ENCODE measurements around the gene NR3C2.

NR3C2 gene

GRCh38 chr4:148429206-148429605, 13.0 kb downstream of the NR3C2 start:
- Histone ChIP-seq H3K9ac (ENCODE audit: low read length) (no peak overlapping the region), H3F3A (ENCODE audit: insufficient read depth, low read length) (no peaks in the 10 kb centered on the region), H3K36me3 (ENCODE audit: insufficient read depth, low read length) (no peaks in the 10 kb centered on the region), H3K4me3 (ENCODE audit: low read depth, low read length, poor library complexity, severe bottlenecking) (no peak overlapping the region), H3K27me3 (ENCODE audit: insufficient read depth, low read length) (no peaks in the 10 kb centered on the region), H2AFZ (ENCODE audit: low read length) (no peak overlapping the region), H3K27ac (ENCODE audit: low read depth, low read length, poor library complexity, severe bottlenecking) (no peak overlapping the region), H3K79me2 (ENCODE audit: insufficient read depth, low read length) (peaks cover 26% of the 10 kb centered on the region), H3K9me2 (ENCODE audit: low read depth, low read length) (no peaks in the 10 kb centered on the region), H3K4me2 (ENCODE audit: low read length) (no peak overlapping the region), H3K9me3 (ENCODE audit: low read length) (no peaks in the 10 kb centered on the region), H4K20me1 (ENCODE audit: insufficient read depth, low read length) (no peaks in the 10 kb centered on the region), H3K4me1 (ENCODE audit: insufficient read depth, low read length, severe bottlenecking) (peaks cover 52% of the 10 kb centered on the region)
- TF ChIP-seq EZH2 (IDR thresholded peaks at IDR 0.05; ENCODE audit: borderline replicate concordance, low read length): no peak
- TF ChIP-seq, protein P1, sequence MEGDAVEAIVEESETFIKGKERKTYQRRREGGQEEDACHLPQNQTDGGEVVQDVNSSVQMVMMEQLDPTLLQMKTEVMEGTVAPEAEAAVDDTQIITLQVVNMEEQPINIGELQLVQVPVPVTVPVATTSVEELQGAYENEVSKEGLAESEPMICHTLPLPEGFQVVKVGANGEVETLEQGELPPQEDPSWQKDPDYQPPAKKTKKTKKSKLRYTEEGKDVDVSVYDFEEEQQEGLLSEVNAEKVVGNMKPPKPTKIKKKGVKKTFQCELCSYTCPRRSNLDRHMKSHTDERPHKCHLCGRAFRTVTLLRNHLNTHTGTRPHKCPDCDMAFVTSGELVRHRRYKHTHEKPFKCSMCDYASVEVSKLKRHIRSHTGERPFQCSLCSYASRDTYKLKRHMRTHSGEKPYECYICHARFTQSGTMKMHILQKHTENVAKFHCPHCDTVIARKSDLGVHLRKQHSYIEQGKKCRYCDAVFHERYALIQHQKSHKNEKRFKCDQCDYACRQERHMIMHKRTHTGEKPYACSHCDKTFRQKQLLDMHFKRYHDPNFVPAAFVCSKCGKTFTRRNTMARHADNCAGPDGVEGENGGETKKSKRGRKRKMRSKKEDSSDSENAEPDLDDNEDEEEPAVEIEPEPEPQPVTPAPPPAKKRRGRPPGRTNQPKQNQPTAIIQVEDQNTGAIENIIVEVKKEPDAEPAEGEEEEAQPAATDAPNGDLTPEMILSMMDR (IDR thresholded peaks at IDR 0.05; ENCODE audit: low read length): no peak

GRCh38 chr4:148426643-148427042, 15.6 kb downstream of the NR3C2 start:
- Histone ChIP-seq H3K4me3 (ENCODE audit: low read depth, low read length, poor library complexity, severe bottlenecking) (no peak overlapping the region), H4K20me1 (ENCODE audit: insufficient read depth, low read length) (no peaks in the 10 kb centered on the region), H3K27ac (ENCODE audit: low read depth, low read length, poor library complexity, severe bottlenecking) (no peak overlapping the region), H3K9ac (ENCODE audit: low read length) (no peak overlapping the region), H3K27me3 (ENCODE audit: insufficient read depth, low read length) (no peaks in the 10 kb centered on the region), H3K36me3 (ENCODE audit: insufficient read depth, low read length) (no peaks in the 10 kb centered on the region), H3K9me3 (ENCODE audit: low read length) (no peaks in the 10 kb centered on the region), H2AFZ (ENCODE audit: low read length) (no peak overlapping the region), H3K4me1 (ENCODE audit: insufficient read depth, low read length, severe bottlenecking) (peaks cover 59% of the 10 kb centered on the region), H3K79me2 (ENCODE audit: insufficient read depth, low read length) (peaks cover 23% of the 10 kb centered on the region), H3K9me2 (ENCODE audit: low read depth, low read length) (no peaks in the 10 kb centered on the region), H3F3A (ENCODE audit: insufficient read depth, low read length) (no peaks in the 10 kb centered on the region), H3K4me2 (ENCODE audit: low read length) (no peak overlapping the region)
- TF ChIP-seq EZH2 (IDR thresholded peaks at IDR 0.05; ENCODE audit: borderline replicate concordance, low read length): no peak
- TF ChIP-seq, protein P1 (IDR thresholded peaks at IDR 0.05; ENCODE audit: low read length): peak; percentile 22; the same call in 1 of the 2 replicates

DNA sequence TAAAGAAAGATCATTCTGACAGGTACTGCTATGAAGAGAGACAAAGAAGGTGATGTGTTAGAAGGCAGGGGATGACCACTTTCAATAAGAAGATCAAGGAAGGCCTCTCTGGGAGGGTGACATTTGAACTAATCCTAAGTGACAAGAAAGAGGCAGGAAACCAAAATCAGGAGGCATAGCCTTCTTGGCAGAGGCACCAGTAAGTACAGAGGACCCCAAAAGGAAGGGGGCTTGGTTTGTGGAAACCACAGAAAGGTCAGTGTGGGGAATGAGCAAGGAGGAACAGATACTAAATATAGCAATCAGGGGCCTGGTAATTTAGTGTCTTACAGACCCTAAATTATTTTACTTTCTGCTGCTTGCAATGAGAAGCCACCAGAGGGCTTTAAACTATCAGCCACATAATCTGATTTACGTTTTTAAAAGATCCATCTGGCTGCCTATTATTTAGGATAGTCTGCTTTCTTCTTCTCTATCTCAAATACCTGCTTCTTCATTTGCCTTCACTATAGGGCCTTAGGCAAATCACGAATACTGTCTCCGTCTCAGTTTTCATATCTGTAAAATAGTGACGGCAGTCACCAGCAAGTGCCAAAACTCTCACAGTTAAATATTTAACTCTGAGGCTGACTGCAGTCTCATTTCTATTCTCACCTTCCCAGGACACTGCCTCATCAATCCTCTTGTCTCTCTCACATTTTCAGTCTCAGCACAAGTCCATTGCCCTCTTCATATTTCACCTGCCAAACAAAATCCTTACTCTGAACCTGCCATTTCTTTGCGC, 16.7 kb downstream of the NR3C2 start:
- no peaks in the 10 kb centered on the region for H3F3A ChIP-seq (ENCODE audit: insufficient read depth, low read length)
- no peak overlapping the region for H3K4me3 ChIP-seq (ENCODE audit: low read depth, low read length, poor library complexity, severe bottlenecking)
- H3K9me3 ChIP-seq (ENCODE audit: low read length): no peaks in the 10 kb centered on the region
- no peaks in the 10 kb centered on the region for H4K20me1 ChIP-seq (ENCODE audit: insufficient read depth, low read length)
- H3K36me3 ChIP-seq (ENCODE audit: insufficient read depth, low read length): no peaks in the 10 kb centered on the region
- no peaks in the 10 kb centered on the region for H3K27me3 ChIP-seq (ENCODE audit: insufficient read depth, low read length)
- peak overlapping the region; percentile 49 for H3K27ac ChIP-seq (ENCODE audit: low read depth, low read length, poor library complexity, severe bottlenecking)
- H2AFZ ChIP-seq (ENCODE audit: low read length): no peak overlapping the region
- H3K9me2 ChIP-seq (ENCODE audit: low read depth, low read length): no peaks in the 10 kb centered on the region
- no peak overlapping the region; the same call in 1 of the 2 replicates for H3K4me2 ChIP-seq (ENCODE audit: low read length)
- peaks cover 18% of the 10 kb centered on the region for H3K79me2 ChIP-seq (ENCODE audit: insufficient read depth, low read length)
- H3K9ac ChIP-seq (ENCODE audit: low read length): no peak overlapping the region
- no peak for TF ChIP-seq EZH2 (IDR thresholded peaks at IDR 0.05; ENCODE audit: borderline replicate concordance, low read length)
- TF ChIP-seq, protein P1 (IDR thresholded peaks at IDR 0.05; ENCODE audit: low read length): peak; percentile 9; the same call in 1 of the 2 replicates
- H3K4me1 ChIP-seq (ENCODE audit: insufficient read depth, low read length, severe bottlenecking): peaks cover 50% of the 10 kb centered on the region

Data from OCI-LY1 (cell line).